Panc1 (cell line): ENCODE results near the gene B4GALT1. TPM values are rescaled to one million over a fixed set of nuclear protein-coding genes. Genes with fewer than 3 reads are reported as not detected.

Experiments used
- ATAC-seq: fragments of 200-7000 bp; cut with Tn5 transposase; 2 replicates; pipeline ENCODE4 v1.9.1; 2020; ENCODE audit warnings: mild to moderate bottlenecking, moderate library complexity
- BruUV-seq: library from RNA; stranded (reverse); fragments of 400-500 nt; replicated peaks from 2 replicates; lab custom pipeline; 2021; lab: Mats Ljungman, UMichigan
- CTCF ChIA-PET: fragments of 300-600 bp; sonication (Branson Sonifier 250); formaldehyde crosslinking; loops from one replicate; lab custom pipeline; 2022; ENCODE audit warnings: antibody characterized with exemption; lab: Charles Lee
- POLR2A ChIA-PET: fragments of 300-600 bp; sonication (Branson Sonifier 250); formaldehyde crosslinking; loops from one replicate; lab custom pipeline; 2022; ENCODE audit warnings: antibody characterized with exemption; lab: Charles Lee
- DNase-seq: peaks from one replicate; pipeline ENCODE4 v3.0.0-alpha.2; 2010; ENCODE audit warnings: low read depth, low spot score
- H3K27ac ChIP-seq: 2 replicates; pipeline ENCODE4 v1.5.1; 2011; ENCODE audit warnings: mild to moderate bottlenecking, low read length, inconsistent platforms
- H3K27me3 ChIP-seq: fragments of 200-500 bp; sonication (Bioruptor generic); 2 replicates; pipeline ENCODE4 v1.6.0; 2014; ENCODE audit warnings: low read length, inconsistent platforms; ENCODE audit not compliant: control insufficient read depth, insufficient read depth
- H3K36me3 ChIP-seq: fragments of 200-500 bp; sonication (Bioruptor generic); 2 replicates; pipeline ENCODE4 v1.5.1; 2014; ENCODE audit warnings: inconsistent platforms, mild to moderate bottlenecking, low read length, moderate library complexity; ENCODE audit not compliant: control insufficient read depth, insufficient read depth
- H3K4me1 ChIP-seq: 2 replicates; pipeline ENCODE4 v1.5.1; 2011; ENCODE audit warnings: inconsistent platforms, mild to moderate bottlenecking, low read length, moderate library complexity; ENCODE audit not compliant: control insufficient read depth, insufficient read depth
- H3K4me3 ChIP-seq, 2 experiments: 2 replicates each; pipeline ENCODE4 v1.5.1; 2011 to 2012; ENCODE audit warnings: low read depth in 2 of 2, low read length in 2 of 2, mild to moderate bottlenecking in 2 of 2, inconsistent platforms in 1 of 2, moderate library complexity in 1 of 2
- H3K9me3 ChIP-seq: fragments of 200-500 bp; sonication (Bioruptor generic); 2 replicates; pipeline ENCODE4 v1.5.1; 2014; ENCODE audit warnings: low read depth, mild to moderate bottlenecking, inconsistent platforms, low read length, moderate library complexity; ENCODE audit not compliant: control insufficient read depth, insufficient read depth
- CTCF ChIP-seq: fragments of 450-650 bp; IDR thresholded peaks from 2 replicates; pipeline ENCODE4 v1.5.1; 2017; ENCODE audit warnings: mild to moderate bottlenecking
- POLR2AphosphoS5 ChIP-seq: IDR thresholded peaks from 2 replicates; pipeline ENCODE4 v1.6.1; 2012; ENCODE audit warnings: mild to moderate bottlenecking, low read depth, low read length, moderate library complexity
- REST ChIP-seq, 2 experiments: IDR thresholded peaks; 2 replicates each; pipeline ENCODE4 v1.6.1; 2011 to 2012; ENCODE audit warnings: low read depth in 2 of 2, control low read depth in 1 of 2, low read length in 1 of 2, mild to moderate bottlenecking in 1 of 2, moderate library complexity in 1 of 2; ENCODE audit not compliant: insufficient read depth in 1 of 2
- SIN3A ChIP-seq: IDR thresholded peaks from 2 replicates; pipeline ENCODE4 v1.6.1; 2012; ENCODE audit warnings: low read depth, mild to moderate bottlenecking, low read length, moderate library complexity, borderline replicate concordance; ENCODE audit not compliant: insufficient read depth
- TCF7L2 ChIP-seq: IDR thresholded peaks from 2 replicates; pipeline ENCODE4 v1.6.1; 2011; ENCODE audit warnings: mild to moderate bottlenecking, low read depth, low read length, inconsistent platforms
- in situ Hi-C: cut with HindIII; loops from 2 replicates; pipeline ENCODE4 v1.10.0; 2016; ENCODE audit warnings: low sequenced_read_pairs, low pct_unique_long_range_greater_than_20kb
- intact Hi-C: fragments of 100-400 bp; cut with micrococcal nuclease; formaldehyde crosslinking; loops from one replicate; pipeline ENCODE4 v1.10.0; 2022; ENCODE audit not compliant: unreplicated experiment
- total RNA-seq: library from RNA; stranded (reverse); gene quantifications from one replicate; pipeline ENCODE4 v1.2.1, GENCODE V29; 2021; ENCODE audit not compliant: unreplicated experiment

B4GALT1 gene
- total RNA-seq, 1 experiment from 2014 or later, result 57.4 TPM

GRCh38 chr9:33182519-33182918 is 15.4 kb upstream of the B4GALT1 start:
- Histone ChIP-seq H3K4me1 (no peaks in the 10 kb centered on the region), H3K27me3 (peaks cover 7% of the 10 kb centered on the region; the same call in 1 of the 2 replicates), H3K27ac (no peak overlapping the region), H3K36me3 (no peaks in the 10 kb centered on the region), H3K9me3 (no peaks in the 10 kb centered on the region), H3K4me3 (no peak overlapping the region)
- BruUV-seq, result no TSS peak
- ChIA-PET CTCF (no interaction called here), POLR2A (no interaction called here)
- intact Hi-C loops, result no loop called here
- in situ Hi-C loops, result no loop called here
- ATAC-seq, result no peak
- TF ChIP-seq CTCF (no peak), TCF7L2 (no peak), SIN3A (no peak), REST (IDR thresholded peaks at IDR 0.05; ENCODE audit: insufficient read depth in 1 of 2, low read depth in 2 of 2, low read length in 1 of 2) (no peak), POLR2AphosphoS5 (no peak)
- no peak for DNase-seq

- in situ Hi-C loops, result no loop called here
- no TSS peak for BruUV-seq
- ChIA-PET CTCF (no interaction called here), POLR2A (no interaction called here)
- TF ChIP-seq POLR2AphosphoS5 (no peak), CTCF (no peak), TCF7L2 (no peak), SIN3A (no peak), REST (IDR thresholded peaks at IDR 0.05; ENCODE audit: insufficient read depth in 1 of 2, low read depth in 2 of 2, low read length in 1 of 2) (no peak)
- ATAC-seq (no peak), DNase-seq (no peak)
- intact Hi-C loops, result no loop called here
- H3K4me3 ChIP-seq, result no peak overlapping the region
- no peaks in the 10 kb centered on the region for H3K4me1 ChIP-seq
- H3K9me3 ChIP-seq, result no peaks in the 10 kb centered on the region
- no peak overlapping the region for H3K27ac ChIP-seq
- peaks cover 7% of the 10 kb centered on the region; the same call in 1 of the 2 replicates for H3K27me3 ChIP-seq
- H3K36me3 ChIP-seq, result no peaks in the 10 kb centered on the region
Observed at GRCh38 chr9:33180526-33181184, 13.5 kb upstream of the B4GALT1 start.
